NCI-H1436 (cell line): Measurements from ENCODE around the gene ATXN3L.
"Not testable (repeated sequence)": the region's sequence is repeated elsewhere in the genome, so short reads cannot be mapped to it uniquely, and the experiment has no call there.

Experiments
- DNase-seq: peaks from one replicate; lab custom pipeline; 2025; lab: John Stamatoyannopoulos, UW

ATXN3L gene

DNA sequence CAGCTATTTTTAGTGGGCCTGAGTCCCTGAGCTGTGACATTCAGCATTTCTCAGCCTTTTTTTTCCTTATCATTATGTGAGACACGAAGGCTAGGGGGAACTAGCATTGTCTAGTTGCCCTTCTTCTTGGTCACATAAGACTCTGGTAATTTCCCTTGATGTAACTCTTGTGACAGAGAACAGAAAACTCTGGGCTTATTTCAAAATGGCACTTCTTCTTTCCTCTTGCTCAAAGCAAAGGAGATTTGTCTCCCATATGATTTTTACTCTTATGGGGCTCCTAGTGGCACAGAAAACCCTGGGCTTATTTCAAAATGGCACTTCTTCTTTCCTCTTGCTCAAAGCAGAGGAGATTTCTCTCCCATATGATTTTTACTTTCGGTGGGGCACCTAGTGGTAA lies 14.7 kb downstream of the ATXN3L start:
- no peak for DNase-seq

DNA sequence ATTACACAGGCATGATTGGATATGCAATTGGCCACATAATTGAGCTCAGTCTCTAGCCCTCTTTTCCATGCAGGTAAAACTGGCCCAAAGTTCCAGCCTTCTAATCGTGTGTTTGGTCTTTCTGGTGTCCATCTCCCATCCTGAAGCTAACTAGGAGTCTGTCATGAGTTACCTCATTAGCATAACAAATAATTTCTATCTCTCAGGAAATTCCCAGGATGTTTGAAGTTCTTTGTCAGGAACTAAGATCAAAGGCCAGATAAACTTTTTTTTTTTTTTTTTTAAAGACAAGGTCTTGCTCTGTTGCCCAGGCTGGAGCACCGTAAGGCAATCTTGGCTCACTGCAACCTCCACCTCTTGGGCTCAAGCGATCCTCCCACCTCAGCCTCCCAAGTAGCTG lies 15.8 kb downstream of the ATXN3L start:
- no peak for DNase-seq

DNA sequence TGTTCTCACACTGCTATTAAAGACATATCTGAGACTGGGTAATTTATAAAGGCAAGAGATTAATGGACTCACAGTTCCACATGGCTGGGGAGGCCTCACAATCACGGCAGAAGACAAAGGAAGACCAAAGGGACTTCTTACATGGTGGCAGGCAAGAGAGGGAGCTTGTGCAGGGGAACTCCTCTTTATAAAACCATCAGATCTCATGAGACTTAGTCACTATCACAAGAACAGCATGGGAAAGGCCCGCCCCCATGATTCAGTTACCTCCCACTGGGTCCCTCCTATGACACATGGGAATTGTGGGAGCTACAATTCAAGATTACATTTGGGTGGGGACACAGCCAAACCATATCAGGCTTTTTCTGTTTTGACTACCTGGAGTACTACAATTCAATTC lies 16.6 kb downstream of the ATXN3L start:
- DNase-seq: not testable (repeated sequence)

DNA sequence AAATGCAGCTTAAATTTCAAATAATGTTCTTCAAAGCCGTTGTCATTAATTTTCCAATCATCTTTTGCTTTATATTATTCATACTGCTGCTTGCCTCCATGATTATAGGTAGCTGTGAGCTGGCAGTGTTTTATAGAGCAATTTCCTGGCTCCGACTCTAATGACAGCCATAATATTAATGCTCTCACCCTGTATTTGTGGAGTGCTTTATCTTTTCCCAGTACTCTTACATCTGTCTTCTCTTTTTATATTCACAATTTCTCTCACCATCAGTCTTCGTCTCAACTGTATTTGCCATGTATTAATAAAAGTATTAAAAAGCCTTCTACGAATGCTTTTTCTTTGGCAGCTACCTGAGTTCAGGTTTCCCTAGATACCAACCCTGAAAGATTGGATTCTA lies 21.0 kb downstream of the ATXN3L start:
- DNase-seq: no peak

DNA sequence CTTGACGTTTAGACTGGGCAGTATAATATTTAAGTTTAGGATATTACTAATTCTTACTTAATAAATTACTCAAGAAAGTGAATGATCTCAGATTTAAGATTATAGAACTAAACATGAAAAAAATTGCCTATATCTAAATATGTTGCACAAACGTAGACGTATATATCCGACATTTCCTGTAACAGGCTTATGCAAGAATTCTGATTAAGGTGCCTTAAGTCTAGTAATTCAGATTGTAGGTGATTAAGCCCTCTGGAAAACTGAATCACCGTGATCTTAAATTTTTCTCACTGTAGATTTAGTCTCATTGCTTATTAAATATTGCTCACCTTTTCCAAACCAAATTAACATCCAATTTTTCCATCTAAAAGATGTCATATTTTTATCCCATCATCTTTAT lies 24.0 kb downstream of the ATXN3L start:
- DNase-seq: no peak

DNA sequence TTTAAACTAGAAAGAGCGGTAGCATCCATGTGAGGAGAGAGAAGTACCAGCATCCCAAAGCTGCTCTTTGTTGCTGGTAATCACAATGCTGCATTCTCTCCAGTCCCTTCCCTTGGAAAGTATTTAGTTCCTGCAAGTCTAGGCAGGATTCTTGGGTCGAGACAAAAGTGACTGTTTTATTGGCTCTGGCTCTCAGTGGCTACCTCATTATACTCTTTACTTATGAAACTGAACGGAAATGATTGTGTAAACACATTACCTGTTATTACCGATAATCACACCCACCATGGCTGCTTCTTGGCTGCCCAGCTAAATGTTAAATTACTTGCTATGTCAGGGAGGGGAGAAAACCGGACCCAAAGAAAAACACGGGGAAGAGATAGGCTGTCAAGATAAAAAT lies 26.2 kb downstream of the ATXN3L start:
- DNase-seq: peak; percentile 86

DNA sequence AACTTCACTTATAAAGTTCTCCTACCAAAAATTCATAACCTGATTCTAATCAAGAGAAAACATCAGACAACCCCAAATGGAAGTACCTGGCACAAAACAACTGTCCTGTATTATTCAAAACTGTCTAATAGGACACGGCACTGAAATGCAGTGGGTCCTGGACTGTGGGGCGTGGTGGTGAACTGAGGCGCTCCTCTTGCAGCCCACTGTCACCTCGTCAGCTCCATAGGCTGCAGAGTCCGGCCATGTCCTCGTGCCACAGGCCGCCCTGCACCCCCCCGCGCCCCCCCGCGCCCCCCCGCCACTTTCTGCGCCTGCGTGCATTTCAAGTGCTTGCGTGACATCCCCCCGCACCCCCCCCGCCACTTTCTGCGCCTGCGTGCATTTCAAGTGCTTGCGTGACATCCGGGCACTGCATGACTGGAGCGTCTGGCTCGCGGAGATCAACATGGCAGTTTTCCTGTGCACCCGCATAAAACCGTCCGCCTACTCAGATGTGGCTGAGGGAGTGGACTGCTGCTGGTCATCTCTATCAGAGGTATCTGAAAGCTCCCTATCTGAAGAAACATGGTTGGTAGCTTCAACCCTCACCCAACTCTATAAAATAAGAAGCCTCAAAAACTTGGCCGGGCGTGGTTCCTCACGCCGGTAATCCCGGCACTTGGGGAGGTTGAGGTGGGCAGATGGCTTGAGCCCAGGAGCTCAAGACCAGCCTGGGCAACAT lies 28.8 kb downstream of the ATXN3L start:
- no peak for DNase-seq

DNA sequence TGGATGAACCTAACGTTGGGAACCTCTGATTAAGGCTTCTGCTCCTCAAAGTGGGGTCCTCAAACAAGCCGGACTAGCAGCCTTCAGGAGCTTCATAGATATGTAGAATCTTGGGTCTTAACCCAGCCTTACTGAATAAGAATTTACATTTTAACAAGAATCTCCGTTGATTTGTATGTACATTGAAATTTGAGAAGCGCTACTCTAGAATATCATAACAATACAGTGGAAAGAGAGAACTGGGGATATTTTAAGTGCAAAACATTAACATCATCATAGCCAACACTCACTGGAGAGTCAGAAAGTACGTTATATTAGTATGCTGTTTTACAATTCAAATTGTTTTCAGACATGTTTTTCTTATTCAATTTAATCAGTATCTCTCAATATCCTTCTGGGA lies 31.2 kb downstream of the ATXN3L start:
- DNase-seq: no peak

DNA sequence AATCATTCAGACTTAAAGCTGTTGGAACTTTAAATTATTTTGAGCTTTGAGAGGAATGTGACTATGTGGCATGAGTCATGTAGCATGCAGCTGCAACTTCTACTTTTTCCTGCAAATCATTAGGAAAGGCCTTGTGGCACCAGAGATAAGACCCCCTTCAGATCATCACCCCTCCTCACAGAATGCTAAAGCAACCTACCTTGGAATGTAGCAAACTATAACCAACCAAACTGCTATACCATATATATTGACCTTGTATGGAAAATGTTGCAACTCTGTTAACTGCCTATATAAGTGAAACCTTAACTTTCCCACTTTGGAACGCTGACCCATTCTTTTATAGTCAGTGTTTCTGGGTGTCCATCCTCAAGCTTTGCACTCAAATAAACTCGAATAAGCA lies 32.0 kb downstream of the ATXN3L start:
- no peak for DNase-seq

DNA sequence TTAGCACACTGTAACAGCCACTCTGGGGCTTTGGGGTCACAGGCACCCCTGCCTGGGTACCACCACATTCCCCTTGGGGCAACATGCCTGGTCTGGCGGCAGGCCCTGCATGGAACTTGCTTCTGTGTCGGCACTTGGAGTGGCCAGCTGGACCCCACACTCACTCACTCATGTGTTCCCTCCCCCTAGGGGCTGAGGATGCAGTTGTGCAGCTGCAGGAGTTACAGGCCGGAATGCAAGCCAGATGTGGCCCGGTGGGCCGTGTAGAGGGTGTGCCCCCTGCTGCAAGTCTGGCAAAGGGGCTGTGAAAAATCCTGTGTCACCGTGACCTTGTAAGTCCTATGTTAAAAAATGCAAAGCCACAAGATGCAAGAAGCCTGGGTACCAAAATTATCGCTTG lies 34.2 kb downstream of the ATXN3L start:
- DNase-seq: no peak

DNA sequence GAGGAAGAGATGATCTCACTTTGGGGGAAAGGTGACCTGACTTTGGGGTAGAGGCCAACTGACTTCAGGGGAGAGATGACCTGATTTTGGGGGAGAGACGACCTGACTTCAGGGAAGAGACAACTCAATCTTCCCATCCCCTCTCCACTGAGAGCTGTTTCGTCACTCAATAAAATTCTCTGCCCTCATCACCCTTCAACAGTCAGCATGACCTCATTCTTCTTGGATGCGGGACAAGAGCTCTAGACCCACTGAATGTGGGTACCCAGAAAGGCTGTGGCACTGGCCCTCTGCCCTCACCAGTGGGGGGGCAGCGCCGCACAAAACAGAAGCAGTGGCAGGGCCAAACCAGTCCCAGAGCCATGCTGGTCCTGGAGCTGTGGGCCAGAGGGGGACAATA lies 34.6 kb downstream of the ATXN3L start:
- DNase-seq: no peak

DNA sequence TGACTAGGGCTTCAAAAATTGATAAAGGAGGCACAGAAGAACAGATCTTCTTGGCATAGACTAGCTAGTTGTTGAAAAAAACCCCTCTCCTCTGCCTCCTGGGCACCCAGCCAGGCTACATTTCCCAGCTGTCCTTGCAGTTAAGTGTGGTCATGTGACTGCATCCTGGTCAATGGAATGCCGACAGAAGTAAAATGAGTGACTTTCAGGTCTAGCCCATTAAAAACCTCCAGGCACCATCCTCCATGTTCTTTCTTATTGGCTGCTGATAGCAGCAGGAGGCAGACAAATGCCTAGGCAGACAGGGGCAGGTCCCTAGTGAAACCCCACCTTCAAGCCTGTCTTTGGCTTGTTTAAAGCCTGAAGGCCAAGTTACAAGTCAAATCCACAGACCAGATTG lies 35.3 kb downstream of the ATXN3L start:
- no peak for DNase-seq

DNA sequence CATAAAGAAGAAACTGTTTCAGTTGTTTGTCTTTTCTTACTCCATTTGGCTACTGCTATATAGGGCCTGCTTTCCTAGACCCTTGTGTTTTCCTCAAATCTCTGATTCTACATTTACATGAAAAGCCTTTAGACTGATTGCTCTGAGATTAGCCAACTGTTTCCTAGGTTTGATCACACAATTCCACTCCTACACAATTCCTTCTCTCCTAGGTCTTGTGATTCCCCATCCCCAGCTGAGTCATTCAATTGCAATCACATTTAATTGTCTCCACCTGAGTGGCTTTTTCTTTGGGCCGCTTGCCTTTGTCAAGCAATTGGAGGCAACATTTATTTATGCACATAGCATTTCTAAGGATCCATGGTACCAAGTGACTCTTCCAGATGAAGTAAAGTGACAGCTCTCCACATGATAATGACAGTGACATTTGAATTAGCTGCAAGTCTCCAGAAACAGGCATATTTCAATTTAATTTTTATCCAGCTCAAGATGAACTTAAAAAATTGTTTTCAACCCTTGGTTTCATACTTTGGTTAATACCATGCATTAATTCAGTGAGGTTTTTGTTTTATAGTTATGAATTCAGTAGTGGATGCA lies 35.8 kb downstream of the ATXN3L start:
- DNase-seq: no peak

DNA sequence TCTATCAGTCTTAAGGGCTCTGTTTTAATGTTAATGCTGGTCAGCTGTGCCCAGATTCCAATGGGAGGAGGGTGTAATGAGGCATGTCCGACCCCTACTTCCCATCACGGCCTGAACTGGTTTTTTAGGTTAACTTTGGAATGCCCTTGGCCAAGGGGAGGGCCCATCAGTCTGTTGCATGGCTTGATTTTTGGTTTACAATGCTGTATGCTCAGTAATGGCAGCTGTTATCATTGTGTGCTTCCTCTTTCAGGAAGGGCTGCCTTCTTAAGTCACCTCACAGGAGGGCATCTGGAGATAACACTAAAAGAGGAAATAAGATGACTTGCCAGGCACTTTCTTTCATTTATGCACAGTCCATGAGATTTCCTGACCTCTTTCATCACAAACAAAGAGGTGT lies 36.3 kb downstream of the ATXN3L start:
- DNase-seq: no peak

DNA sequence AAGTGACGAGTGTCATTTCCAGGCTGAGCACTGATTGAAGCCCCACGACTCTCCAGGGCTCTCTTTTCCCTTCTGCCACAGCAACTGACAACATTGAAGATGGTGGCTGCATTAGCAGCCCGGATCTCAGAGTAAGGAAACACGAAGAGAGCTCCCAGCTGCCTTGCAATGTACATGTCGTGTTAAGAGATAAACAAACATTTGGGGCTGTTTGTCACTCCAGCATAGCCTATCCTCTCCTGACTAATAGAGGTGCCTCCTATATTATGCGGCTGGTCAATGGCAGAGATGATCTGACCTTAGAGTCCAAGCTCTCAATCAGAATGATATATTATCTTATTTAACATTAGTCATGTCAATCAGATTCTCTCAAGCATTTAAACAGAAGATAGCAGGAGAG lies 38.6 kb downstream of the ATXN3L start:
- DNase-seq: no peak

DNA sequence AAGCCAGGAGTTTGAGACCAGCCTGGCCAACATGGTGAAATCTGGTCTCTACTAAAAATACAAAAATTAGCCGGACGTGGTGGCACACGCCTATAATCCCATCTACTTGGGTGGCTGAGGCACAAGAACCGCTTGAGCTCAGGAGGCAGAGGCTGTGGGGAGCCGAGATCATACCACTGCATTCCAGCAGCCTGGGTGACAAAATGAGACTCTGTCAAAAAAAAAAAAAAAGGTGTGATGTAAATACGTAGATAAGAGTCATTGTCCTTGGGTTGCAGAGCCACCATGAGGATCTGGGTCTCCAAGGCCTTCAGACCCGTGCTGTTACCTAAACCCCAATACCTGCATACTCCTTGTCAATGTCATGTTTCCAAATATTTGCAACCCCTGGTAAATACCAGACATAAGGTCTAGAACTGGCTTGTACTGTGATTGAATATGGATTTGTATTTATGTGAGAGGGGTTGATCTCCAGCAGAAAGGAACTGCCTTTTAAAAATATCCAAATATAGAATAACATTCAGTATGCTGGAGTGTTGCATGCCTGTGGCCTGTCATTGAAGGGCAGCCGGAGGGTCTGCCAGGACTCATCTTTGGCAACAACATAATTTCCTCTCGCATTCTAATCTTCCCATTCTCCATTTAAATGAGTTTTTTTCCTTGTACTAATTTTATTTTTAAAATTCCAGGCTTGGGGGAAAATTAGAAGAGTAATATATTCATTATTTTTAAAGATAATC lies 40.4 kb downstream of the ATXN3L start:
- no peak for DNase-seq

DNA sequence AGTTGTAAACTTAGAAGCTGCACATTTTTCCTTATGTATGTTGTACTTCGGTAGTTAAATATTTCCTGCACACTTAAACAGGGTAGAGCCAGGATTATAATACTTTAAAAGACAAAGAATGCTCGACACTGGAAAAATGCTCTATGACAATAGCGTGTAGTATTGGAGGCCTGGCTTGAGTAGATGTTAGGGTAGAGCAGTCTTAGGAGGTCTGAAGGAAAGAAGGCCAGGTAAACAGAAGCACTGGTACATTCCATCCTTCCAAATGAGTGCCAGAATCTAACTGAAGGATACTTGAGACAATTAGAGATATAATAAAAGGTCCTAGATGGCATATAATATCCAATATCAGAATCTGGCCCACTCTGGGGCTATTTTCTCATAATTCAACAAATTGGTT lies 42.3 kb downstream of the ATXN3L start:
- no peak for DNase-seq

DNA sequence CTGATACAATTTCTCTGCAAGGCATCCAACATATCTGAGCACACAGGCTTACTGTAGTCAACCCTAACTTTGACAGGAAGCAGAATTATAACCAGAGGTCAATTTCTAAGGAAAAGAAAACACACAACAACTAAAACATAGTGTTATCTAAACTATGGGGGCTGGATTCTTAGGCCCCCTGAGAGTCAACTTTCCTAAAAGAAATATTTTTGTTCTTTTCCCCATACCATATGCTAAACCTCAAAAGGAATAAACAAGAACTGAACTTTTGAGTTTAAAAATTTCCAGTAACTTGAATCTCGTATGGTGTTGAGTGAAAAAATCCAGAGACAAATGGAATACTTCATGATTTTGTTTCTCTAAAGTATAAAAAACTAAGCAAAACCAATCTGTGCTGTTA lies 42.9 kb downstream of the ATXN3L start:
- DNase-seq: no peak

DNA sequence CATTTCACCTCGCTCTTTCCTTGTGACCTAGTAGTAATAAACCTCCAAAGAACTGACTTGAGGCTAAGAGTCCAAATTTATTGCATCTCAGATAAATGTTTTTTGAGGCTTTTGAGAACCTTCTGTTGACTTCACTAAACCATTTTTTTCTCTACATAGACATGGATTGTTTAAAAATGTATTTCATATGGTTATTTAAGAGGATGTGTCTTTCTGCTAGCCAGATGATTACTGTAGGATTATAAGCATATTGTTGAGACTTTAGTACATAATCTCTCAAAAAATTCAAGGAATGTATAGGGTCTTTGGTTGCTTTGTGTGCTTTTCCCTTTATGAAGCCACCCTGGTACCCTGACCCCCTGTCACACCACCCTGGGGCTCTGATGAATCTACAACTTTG lies 44.8 kb downstream of the ATXN3L start:
- no peak for DNase-seq

DNA sequence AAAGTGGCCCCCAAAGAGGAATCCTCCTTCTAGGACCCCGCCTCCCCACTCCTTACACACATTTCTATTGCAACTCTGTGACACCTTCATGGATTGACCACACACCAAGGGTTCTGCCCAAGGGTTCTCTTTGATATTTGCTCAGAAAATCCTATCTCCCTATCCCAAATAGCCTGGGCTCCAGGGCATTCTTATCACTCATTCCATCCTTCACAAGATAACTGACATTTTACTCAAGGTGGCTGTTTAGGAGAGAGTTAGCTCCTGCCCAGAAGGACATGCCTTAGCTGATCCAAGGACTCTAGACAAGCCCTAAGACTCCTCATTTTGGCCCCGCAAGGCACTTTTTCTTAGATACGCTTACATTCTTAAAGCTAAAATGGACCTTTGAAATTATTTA lies 47.4 kb downstream of the ATXN3L start:
- DNase-seq: no peak

DNA sequence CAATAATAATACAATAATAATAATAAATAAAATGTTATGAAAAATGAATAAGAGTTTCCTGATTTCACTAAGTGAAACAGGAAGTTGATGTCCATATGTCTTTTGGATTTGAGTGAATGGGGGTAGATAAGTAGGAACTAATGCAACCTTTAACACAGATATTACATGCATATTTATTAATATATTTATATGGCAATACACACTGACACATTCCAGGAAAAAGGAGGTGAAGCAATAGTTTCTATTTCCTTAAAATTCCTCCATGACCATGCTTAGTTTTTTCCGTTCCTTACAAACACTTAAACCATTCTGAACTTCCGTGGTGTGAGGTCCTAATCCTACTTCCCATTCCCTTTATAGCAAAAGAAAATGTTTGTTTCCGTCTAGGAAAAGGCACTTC lies 48.3 kb downstream of the ATXN3L start:
- DNase-seq: no peak

DNA sequence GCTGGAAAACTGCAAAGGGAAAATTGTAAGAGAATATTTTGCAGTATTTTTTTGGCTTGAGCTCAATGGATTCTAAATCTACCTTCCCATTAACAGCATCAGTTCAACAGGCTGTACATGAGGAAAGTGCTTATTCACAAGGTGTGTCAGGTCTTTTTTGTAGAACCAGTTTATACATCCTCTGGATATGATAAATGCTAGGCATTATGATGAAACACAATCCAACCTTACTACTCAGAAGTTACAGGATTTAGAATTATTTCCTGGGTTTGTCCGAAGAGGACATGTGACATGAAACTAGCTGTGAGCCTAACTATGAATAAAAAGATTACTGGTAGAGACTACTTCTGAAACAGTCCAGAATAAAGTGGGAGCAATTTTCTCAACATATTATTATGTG lies 49.5 kb downstream of the ATXN3L start:
- no peak for DNase-seq

DNA sequence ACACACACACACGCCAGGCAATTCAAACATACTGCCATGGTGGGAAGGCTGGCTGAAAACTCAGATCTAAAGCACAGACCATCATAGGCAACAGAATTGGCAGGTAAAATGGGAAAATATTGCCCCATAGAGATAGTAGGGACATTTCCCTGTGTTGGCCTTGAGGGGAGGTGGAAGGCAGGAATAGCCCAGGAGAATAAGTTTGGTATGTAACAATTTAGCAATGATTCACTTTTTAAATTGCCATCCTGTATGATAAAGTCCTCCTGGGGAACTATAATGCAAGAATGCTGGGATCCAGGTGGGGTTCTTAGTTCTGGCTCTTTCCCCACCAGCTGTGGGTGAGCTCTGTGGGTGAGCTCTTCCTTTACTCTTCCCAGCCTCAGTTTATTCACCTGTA lies 51.0 kb downstream of the ATXN3L start:
- no peak for DNase-seq
